ENCODE results near the gene ZBTB37. TPM values are rescaled to one million over a fixed set of nuclear protein-coding genes. Genes with fewer than 3 reads are reported as not detected.

The ZBTB37 gene
- total and polyA plus RNA-seq, 10 donors = 1.1 to 29.8 (median 19.4) TPM

GRCh38 chr1:173865468-173866164 lies 2.6 kb upstream of the ZBTB37 start:
- DNase-seq = no peak
- intact Hi-C loops (cut with DNase I; ENCODE audit: low total_unique reads) = loop anchor here (10.0 kb wide), 1 partner anchor 69 kb away; no protein-coding TSS in a partner anchor

GRCh38 chr1:173866413-173867115 lies 1.6 kb upstream of the ZBTB37 start:
- Histone ChIP-seq H3K27me3 (replicated peaks in 1 of 7) (no peaks in the 10 kb centered on the region), H3K36me3 (peaks cover 0 to 66% (median 42%) of the 10 kb centered on the region in 6 donors), H3K4me1 (peaks cover 43 to 80% (median 63%) of the 10 kb centered on the region in 6 donors), H3K27ac (peak overlapping the region; percentile 97 to 99 (median 98)), H3K9me3 (no peaks in the 10 kb centered on the region), H3K4me3 (peak overlapping the region; percentile 75 to 95 (median 84))
- 10 to 24% (median 11%) methylated on average over 2 of the region's 2 CpGs for WGBS, 5 donors
- TF ChIP-seq POLR2A (IDR thresholded peaks at IDR 0.05) (no peak), POLR2AphosphoS5 (IDR thresholded peaks at IDR 0.05) (no peak)
- TF ChIP-seq, protein P1, sequence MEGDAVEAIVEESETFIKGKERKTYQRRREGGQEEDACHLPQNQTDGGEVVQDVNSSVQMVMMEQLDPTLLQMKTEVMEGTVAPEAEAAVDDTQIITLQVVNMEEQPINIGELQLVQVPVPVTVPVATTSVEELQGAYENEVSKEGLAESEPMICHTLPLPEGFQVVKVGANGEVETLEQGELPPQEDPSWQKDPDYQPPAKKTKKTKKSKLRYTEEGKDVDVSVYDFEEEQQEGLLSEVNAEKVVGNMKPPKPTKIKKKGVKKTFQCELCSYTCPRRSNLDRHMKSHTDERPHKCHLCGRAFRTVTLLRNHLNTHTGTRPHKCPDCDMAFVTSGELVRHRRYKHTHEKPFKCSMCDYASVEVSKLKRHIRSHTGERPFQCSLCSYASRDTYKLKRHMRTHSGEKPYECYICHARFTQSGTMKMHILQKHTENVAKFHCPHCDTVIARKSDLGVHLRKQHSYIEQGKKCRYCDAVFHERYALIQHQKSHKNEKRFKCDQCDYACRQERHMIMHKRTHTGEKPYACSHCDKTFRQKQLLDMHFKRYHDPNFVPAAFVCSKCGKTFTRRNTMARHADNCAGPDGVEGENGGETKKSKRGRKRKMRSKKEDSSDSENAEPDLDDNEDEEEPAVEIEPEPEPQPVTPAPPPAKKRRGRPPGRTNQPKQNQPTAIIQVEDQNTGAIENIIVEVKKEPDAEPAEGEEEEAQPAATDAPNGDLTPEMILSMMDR (IDR thresholded peaks at IDR 0.05 in 8 of 11, conservative IDR thresholded peaks at IDR 0.05 in 3 of 11) = no peak
- DNase-seq = no peak
- intact Hi-C loops (cut with DNase I; ENCODE audit: low total_unique reads) = loop anchor here (10.0 kb wide), 1 partner anchor 68 kb away; no protein-coding TSS in a partner anchor

More at GRCh38 chr1:173865468-173866164, 2.6 kb upstream of the ZBTB37 start:
- Histone ChIP-seq H3K27me3 (replicated peaks in 1 of 7) (no peaks in the 10 kb centered on the region), H3K4me1 (peaks cover 34 to 71% (median 54%) of the 10 kb centered on the region in 6 donors), H3K9me3 (no peaks in the 10 kb centered on the region), H3K27ac (peak overlapping the region in 4 of 8 donors; percentile 98 to 99 (median 98)), H3K36me3 (peaks cover 0 to 68% (median 41%) of the 10 kb centered on the region in 6 donors), H3K4me3 (peak overlapping the region in 7 of 8 donors; percentile 75 to 95 (median 82))
- no peak for TF ChIP-seq POLR2AphosphoS5 (IDR thresholded peaks at IDR 0.05)
- no peak for TF ChIP-seq POLR2A (IDR thresholded peaks at IDR 0.05)
- TF ChIP-seq, protein P1 (IDR thresholded peaks at IDR 0.05 in 8 of 11, conservative IDR thresholded peaks at IDR 0.05 in 3 of 11) = no peak
- 28 to 46% (median 44%) methylated on average over 4 of the region's 4 CpGs for WGBS, 5 donors

DNA sequence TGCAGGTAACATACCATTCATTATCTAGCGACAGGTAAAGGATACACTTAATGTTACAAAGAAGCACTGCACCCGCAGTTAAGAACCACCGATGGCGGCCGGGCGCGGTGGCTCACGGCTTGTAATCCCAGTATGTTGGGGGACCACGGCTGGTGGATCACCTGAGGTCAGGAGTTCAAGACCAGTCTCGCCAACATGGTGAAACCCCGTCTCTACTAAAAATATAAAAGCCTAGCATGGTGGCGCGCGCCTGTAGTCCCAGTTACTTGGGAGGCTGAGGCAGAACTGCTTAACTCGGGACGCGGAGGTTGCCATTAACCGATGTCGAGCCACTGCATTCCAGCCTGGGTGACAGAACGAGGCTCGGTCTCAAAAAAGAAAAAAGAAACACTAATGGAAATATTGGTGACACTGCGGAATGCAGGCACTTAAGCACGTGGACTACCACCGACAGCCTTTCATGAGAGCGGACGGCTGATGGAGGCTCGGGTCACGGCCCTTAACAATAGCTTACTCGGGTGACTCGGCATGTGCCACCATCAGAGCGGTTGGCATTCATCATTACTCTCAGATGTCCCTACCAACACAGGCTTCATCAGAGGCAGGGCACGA lies 933 bp upstream of the ZBTB37 start:
- intact Hi-C loops (cut with DNase I; ENCODE audit: low total_unique reads) = loop anchor here (10.0 kb wide), 1 partner anchor 68 kb away; no protein-coding TSS in a partner anchor
- peak; percentile 85 for DNase-seq
- peaks cover 49 to 87% (median 68%) of the 10 kb centered on the region in 6 donors for H3K4me1 ChIP-seq
- no peaks in the 10 kb centered on the region for H3K9me3 ChIP-seq
- TF ChIP-seq, protein P1 (IDR thresholded peaks at IDR 0.05 in 8 of 11, conservative IDR thresholded peaks at IDR 0.05 in 3 of 11) = no peak
- TF ChIP-seq POLR2AphosphoS5 (IDR thresholded peaks at IDR 0.05) (no peak), POLR2A (IDR thresholded peaks at IDR 0.05) (no peak)
- H3K36me3 ChIP-seq = peaks cover 0 to 59% (median 42%) of the 10 kb centered on the region in 6 donors
- H3K27ac ChIP-seq = peak overlapping the region; percentile 97 to 99 (median 98)
- no peaks in the 10 kb centered on the region for H3K27me3 ChIP-seq (replicated peaks in 1 of 7)
- peak overlapping the region; percentile 75 to 95 (median 84) for H3K4me3 ChIP-seq
- 2 to 3% (median 3%) methylated on average over 32 of the region's 32 CpGs for WGBS, 5 donors

All from spleen (tissue), 11 donors.